ENCODE data around the gene ST8SIA6.

Gene ST8SIA6

GRCh38 chr10:17272648-17273047, 181.7 kb downstream of the ST8SIA6 start:
- no peak overlapping the region for H3K4me3 ChIP-seq (ENCODE audit: low read depth, low read length)
- in situ Hi-C loops (cut with HindIII; ENCODE audit: low sequenced_read_pairs), result no loop called here
- no peak for TF ChIP-seq CTCF (IDR thresholded peaks at IDR 0.05; ENCODE audit: low read depth, low read length)
- no peak for DNase-seq (ENCODE audit: low read depth, low spot score)
